IPS-NIHi7 (cell line): ENCODE measurements around the gene CD19.
"Not testable (repeated sequence)": the region's sequence is repeated elsewhere in the genome, so short reads cannot be mapped to it uniquely, and the experiment has no call there.

ENCODE experiments used
- DNase-seq: peaks from one replicate; pipeline ENCODE4 v3.0.0; 2012; ENCODE audit warnings: mixed read lengths; ENCODE audit errors: extremely low spot score

Gene CD19

DNA sequence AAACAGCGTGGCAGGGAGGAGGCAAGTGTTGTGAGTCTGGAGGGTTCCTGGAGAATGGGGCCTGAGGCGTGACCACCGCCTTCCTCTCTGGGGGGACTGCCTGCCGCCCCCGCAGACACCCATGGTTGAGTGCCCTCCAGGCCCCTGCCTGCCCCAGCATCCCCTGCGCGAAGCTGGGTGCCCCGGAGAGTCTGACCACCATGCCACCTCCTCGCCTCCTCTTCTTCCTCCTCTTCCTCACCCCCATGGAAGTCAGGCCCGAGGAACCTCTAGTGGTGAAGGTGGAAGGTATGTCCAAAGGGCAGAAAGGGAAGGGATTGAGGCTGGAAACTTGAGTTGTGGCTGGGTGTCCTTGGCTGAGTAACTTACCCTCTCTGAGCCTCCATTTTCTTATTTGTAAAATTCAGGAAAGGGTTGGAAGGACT is at the start of gene CD19:
TSS of gene CD19 (plus strand) at position 171 of the 425 bp plus-strand sequence. CDS start at position 201, 30 bp downstream.
- no peak for DNase-seq

DNA sequence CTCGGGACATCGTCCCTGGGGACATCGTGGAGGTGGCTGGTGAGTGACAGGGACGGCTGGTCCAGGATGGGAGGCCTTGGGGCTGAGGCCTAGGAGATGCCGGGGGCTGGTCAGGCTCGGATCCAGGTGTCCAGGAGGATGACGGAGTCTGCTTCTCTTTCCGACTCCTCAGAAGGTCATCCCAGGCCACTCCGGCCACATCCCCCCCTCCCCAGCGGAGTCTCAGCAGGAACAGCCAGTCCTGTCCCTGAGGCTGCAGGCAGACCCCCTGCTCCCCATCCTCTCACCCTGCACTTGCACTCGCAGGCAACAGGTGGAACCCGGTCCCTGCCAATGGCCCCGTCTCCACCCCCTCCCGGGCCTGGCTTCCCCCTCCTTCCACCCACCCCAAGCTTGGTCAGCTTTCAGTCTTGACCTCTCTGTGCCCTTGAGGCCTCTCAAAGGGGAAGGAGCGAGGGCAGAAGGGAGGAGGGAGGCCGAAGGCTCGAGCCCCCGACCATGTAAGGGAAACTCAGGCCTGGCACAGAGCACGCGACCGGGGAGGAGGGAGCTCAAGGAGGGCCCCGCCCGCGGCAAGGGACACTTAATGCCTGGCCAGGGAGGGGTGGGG is 49.1 kb upstream of the CD19 start:
- DNase-seq = peak; percentile 63

DNA sequence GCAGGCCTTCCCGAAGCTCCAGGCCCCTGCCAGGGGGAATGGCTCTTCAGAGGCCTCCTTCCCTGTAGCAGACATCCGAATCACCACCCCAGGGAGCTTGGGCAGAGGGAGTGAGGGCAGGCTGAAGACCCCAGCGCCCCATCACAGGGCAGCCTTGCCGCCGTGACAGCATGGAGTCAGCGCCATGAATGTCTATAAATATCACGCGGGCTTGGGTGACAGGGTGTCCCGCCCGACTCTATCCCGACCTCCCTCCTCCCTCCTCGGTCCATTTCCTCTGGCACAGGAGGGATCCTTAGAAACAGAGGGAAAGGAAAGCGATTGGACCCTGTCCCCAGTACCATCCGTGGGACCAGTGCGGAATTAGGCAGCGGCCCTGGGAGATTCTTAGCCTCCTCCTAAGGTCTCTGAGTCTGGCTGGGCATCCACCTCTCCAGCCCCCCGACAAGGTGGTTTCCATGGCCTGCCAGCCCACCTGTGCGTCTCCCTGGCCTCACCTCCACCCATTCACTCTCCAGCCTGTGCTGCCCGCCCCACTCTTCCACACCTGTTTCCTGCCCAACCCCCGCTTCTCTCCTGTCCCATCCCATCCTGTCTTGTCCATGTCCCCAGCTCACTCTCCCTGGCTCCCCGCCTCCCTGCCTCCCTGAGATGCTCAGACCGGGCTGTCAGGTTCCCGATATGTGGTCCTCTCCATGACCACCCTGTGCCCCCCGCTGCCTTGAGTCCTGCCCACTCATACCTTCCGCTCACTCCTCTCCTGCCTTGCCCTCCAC is 48.4 kb upstream of the CD19 start:
- DNase-seq = no peak

DNA sequence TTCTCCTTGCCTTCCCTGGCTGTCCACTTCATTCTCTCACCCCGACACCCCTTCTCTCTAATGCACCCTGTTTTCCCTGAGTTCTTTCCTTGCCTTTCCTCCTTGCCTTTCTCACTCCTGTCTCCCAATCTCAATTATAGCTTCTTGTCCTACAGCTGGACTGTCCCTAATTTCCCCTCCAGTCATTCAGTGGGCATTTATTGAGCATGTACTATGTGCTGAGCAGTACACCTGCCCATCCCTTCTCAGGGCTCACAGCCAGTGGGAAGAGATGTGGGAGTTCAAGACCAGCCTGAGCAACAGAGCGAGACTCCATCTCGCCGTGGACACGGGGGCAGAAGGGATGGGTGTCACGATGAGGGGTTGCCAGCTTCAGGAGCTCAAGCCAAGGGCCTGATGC is 47.7 kb upstream of the CD19 start:
- no peak for DNase-seq

GRCh38 chr16:28886945-28887344 is 44.8 kb upstream of the CD19 start:
- no peak for DNase-seq

- DNase-seq = not testable (repeated sequence)
Observed at GRCh38 chr16:28890355-28890754, 41.4 kb upstream of the CD19 start.

DNA sequence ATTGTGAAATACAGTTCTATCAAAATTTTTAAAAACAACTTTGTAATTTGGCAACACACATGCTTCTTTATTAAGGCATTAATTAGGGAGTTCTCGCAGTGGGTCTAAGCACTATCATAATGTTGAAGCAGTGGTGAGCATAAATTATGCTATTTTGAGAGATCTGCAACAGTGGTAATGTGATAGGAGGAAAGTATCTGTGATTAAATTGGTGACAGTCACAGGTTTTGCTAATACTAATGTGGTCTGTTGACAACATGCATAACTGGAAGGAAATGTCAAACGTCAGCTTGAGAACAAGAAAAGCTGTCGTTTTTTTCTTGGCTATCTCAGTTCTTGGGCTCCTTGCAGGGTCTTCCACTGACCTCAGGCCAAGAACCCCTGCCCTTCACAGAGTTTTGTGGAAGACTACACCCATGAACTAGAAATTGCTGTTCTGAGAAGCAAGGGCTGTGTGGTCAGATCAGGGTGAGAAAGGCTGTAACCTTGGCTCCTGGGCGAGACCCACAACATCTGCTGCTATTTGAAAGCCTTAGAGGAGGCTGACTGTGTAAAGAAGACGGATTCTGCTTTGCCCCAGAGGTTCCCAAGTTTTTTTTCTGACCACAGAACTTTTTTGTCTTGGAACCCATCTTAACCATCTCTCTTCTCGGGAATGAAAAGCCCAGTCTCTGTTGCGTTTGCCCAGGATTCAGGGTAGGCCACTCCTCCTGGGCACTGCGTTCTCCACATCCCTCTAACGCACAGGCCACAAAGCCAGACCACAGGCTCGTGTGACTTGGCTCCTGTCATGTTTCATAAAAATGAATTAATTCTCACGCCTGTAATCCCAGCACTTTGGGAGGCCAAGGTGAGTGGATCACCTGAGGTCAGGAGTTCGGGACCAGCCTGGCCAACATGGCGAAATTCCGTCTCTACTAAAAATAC is 39.5 kb upstream of the CD19 start:
- DNase-seq = no peak

- DNase-seq = no peak
Observed at GRCh38 chr16:28893291-28893690, 38.5 kb upstream of the CD19 start.

- DNase-seq = no peak
Observed at GRCh38 chr16:28895609-28896008, 36.2 kb upstream of the CD19 start.

DNA sequence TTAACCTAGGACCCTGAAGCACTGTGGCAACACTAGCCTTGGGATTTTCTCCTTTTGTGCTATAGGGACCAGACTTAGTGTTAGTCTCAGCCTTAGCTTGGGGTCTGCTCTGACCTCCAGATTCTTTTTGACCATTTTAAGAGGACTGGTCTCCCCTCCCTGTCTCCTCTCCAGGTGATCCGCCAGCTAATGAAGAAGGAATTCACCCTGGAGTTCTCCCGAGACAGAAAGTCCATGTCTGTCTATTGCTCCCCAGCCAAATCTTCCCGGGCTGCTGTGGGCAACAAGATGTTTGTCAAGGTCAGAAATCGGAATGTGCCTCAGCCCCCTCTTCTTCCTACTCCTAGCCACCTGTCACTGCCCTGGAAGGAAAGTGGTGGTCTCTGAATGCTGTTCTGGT is 33.9 kb upstream of the CD19 start:
- DNase-seq = no peak

- no peak for DNase-seq
Observed at GRCh38 chr16:28898266-28898665, 33.5 kb upstream of the CD19 start.

- no peak for DNase-seq
Observed at GRCh38 chr16:28898942-28899341, 32.8 kb upstream of the CD19 start.

DNA sequence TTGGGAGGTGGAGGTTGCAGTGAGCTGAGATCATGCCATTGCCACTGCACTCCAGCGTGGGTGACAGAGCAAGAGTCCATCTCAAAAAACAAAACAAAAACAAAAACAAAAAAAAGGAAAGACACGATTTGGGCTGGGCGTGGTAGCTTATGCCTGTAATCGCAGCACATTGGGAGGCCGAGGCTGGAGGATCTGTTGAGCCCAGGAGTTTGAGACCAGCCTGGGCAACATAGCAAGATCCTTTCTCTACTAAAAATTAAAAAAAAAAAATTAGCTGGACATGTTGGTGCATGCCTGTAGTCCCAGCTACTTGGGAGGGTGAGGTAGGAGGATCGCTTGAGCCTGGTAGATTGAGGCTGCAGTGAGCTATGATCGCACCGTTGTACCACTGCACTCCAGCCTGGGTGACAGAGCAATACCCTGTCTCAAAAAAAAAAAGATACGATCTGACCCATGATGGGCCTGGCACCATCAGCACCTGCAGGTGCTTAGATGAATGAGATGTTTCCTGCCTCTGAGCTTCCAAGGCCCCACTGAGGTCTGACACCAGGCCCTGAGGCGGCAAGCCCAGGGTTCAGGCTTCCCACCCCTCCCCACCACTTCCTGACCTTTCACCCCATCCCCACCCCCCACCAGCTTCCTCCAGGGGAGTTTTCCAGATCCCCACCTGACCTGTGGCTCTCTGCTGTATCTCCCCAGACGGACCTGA is 31.7 kb upstream of the CD19 start:
- no peak for DNase-seq

DNA sequence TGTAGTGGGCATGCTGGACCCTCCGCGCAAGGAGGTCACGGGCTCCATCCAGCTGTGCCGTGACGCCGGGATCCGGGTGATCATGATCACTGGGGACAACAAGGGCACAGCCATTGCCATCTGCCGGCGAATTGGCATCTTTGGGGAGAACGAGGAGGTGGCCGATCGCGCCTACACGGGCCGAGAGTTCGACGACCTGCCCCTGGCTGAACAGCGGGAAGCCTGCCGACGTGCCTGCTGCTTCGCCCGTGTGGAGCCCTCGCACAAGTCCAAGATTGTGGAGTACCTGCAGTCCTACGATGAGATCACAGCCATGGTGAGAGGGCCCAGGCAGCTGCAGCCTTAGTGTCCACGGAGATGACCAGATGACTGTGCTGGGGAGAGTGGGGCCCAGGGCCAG is 31.2 kb upstream of the CD19 start:
- DNase-seq = no peak

- no peak for DNase-seq
Observed at GRCh38 chr16:28901862-28902261, 29.9 kb upstream of the CD19 start.

GRCh38 chr16:28902909-28903308 is 28.9 kb upstream of the CD19 start:
- DNase-seq = no peak

DNA sequence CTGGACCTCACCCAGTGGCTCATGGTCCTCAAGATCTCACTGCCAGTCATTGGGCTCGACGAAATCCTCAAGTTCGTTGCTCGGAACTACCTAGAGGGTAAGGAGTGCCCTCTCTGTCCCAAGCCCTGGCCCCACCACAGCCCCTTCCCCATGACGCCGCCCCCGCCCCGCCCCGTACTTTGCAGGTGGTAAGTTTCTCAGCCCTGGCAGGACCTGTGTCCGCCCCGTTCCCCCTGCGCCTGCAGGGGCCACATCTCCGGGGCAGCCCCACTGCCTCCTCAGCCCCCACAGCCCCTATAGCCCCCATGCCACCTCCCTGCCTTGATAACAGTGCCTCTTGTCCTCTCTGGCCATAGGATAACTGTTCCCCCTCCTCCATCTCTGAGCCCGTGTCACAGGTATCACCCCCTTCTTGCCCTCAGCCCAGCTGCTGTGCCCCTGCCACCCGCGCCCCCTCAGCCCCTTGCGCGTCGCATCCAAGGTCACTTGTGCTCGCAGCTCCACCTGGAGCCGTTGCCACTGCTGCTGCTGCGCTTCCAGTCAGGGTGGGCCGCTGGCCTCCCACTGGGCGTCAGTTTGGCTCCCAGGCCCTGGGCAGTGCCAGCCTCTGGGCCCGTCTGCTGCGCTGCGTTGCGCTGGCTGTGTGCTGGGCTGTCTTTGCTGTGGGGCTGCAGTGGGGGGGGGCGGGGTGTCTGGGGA is 28.3 kb upstream of the CD19 start:
- no peak for DNase-seq

GRCh38 chr16:28904363-28904762 is 27.4 kb upstream of the CD19 start:
- DNase-seq = no peak

- no peak for DNase-seq
Observed at GRCh38 chr16:28904828-28905227, 26.9 kb upstream of the CD19 start.

DNA sequence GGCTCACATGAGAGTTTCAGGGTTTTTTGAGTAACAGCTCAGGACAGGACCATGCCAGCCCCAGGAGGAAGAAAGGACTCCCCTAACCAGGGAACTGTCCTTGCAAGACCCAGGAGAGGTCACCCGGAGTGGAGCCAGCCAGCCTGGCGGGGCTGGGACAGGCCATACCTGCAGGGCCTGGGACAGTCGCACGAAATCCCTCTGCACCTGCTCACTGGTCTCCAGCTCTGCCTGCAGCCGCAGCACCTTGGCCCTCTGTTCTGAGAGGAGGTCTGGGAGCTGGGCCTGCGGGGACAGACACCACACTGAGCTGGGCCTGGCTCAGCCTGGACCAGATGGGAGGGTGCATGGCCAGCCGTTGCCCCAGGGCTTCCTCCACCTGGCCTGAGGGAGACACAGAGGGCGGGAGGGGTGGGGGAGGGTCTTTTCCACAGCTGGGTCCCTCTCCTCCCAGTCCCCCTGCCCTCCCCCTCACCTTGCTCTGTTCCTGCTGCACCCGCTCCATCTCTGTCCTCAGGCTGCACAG is 26.5 kb upstream of the CD19 start:
- DNase-seq = no peak

DNA sequence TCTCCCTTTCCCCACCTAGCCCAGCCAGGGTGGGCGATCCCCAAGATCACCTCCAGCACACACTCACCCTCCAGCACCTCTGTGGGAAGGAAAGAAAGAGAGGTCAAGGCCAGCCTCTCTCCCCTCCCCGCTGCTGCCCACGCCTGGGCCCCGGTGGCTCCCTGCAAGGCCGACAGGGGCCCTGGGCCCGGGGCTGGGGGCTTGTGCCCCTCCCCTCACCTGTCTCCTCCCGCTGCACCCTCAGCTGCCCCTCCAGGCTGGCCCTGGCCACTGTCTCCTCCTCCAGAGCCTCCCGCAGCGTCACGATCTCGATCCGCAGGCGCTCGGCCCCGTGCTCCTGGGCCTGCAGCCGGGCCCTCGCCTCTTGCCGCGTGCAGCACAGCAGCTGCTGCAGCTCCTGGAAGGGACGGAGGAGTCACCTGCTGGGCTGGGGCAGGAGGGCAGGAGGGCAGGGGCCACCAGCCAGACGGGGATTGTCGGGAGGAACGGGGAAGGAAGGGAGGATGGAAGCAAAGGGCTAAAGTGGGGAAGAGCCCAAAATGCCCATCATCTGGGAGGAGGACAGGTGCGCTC is 25.9 kb upstream of the CD19 start:
- DNase-seq = no peak
